Epithelial cell of prostate (primary cell): ENCODE results near the gene ZNF501.

Experiments
- DNase-seq: peaks from one replicate; pipeline ENCODE4 v3.0.0-alpha.2; 2011; ENCODE audit warnings: low read depth, low spot score
- H3K27ac ChIP-seq: fragments of 450-650 bp; 2 replicates; pipeline ENCODE4 v1.5.1; 2017; ENCODE audit warnings: mild to moderate bottlenecking

The ZNF501 gene

DNA sequence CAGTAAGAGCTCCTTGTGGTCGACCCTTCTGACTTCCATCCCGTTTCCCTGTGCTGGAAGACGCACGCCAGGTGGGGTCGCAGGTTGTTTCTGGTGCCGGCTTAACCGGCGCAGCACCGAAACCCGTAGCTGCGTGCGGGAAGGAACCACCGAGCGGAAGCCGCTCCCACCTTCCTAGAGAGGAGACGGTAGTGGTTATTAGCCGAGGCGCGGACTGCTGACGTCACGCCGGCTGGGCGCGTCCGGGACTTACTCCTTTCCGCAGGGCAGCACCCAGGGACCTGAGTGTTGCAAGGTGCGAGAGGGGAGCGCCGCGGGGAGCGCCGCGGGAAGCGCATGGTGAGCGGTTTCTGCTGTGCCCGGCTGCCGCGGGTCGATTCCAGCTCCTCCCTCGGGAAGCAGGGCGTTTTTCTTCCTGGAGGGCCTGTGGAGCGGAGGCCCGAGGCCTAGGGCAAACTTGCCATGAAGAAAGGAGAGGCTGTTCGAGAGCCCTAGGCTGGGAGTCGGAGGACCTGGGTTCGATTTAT is at the start of gene ZNF501:
TSS of gene ZNF501 (plus strand) at position 252 of the 527 bp plus-strand sequence. CDS start 4,787 bp downstream, outside the sequence.
- peak within 1 kb of the TSS; percentile 48 for H3K27ac ChIP-seq
- peak; percentile 77 for DNase-seq

DNA sequence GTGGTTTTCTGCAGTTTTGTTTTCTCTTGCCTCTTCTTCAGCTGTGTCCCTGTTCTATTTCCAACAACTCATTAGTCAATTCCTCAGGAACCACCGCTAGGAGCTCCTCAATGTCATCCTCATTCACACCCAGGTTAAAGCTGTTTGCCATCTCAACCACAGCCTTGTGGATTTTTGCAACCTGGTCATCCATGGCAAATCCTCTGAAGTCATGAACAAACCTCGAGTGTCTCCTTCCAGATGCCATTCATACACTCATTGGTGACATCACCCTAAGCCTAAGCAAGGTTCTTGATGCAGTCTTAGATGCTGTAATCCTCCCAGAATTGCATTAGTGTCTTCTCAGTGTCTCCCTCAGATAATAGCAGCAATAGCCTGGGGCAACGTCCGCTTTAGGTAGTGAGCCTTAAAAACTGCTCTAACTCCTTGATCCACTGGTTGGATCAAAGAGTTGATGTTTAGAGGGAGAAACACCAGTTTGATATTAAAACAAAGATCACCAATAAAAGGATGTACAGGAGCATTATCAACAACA is 48.4 kb upstream of the ZNF501 start:
- no peak overlapping the region for H3K27ac ChIP-seq
- DNase-seq, result no peak

DNA sequence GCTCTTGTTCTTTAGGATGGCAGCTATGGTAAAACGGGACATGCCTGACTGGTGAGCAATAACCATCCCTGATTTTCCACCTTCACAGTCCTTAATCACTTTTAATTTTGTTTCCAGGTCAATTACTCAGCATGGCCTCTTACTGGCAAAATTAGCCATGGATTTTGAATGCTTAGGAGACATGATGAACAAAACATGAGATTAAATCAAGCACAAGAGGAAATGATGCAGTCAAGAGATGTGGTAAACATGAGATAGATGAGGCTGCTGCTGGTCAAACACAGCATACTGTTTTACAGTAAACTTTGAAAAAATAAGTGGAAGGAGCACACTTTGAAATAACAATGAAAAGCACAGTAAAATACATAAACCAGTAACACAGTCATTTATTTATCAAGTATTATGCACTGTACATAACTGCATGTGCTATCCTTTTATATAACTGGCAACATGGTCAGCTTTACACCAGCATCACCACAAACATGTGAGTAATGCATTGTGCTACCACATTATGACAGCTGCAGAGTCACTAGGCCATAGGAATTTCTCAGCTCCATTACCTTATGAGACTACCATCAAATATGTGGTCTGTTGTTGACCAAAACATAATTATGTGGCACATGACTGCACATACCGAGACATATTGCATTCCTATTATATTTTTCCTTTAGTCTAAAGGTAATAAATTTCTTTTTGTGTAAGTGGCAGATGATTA is 47.1 kb upstream of the ZNF501 start:
- DNase-seq, result no peak
- no peak overlapping the region for H3K27ac ChIP-seq

DNA sequence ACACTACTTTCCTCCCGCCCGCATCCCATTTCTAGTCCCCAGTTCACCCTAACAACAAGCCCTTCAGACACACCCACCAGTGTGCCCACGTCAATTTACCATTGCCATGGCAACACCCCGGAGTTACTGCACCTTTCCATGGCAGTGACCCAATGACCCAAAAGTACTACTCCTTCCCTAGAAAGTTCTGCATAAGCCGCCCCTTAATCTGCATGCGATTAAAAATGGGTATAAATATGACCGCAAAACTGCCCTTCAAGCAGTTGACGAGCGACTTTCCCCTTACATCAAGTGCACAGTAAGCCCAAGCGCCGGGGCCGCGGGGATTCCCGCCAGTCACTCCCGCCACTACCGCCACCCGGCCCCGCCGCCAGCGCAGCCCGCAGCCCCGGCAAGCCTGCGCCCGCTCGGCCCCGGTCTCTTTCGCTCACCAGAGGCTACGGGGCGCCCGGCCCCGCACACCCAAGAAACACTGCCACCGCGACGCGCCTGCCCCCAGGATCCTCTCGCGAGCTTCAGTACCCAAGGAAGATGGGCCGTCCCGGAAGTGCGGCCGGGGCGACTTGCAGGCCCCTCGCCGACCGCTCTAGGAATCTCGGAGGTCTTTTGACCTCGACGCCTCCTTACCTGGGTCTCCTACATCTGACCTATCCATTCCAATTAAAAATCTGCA is 44.2 kb upstream of the ZNF501 start:
- no peak overlapping the region for H3K27ac ChIP-seq
- peak; percentile 36 for DNase-seq

DNA sequence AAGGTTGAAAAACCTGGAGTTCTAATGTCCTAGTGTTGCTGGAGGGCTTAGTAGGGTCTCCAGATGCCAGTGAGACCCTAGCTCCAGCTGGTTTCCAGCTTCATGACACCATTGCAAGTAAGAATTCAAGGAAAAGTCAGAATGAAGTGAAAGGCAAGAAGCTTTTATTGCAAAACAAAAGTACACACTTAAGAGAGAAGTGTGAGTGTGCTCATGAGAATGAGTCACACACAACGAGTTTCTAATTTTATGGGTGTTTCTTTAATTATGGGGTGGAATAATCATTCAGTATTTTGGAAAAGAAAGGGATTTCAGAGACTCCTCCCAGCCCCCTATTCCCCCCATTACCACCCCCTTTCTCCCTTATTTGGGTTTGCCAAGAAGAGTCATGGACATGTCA is 41.5 kb upstream of the ZNF501 start:
- no peak for DNase-seq
- no peak overlapping the region for H3K27ac ChIP-seq

DNA sequence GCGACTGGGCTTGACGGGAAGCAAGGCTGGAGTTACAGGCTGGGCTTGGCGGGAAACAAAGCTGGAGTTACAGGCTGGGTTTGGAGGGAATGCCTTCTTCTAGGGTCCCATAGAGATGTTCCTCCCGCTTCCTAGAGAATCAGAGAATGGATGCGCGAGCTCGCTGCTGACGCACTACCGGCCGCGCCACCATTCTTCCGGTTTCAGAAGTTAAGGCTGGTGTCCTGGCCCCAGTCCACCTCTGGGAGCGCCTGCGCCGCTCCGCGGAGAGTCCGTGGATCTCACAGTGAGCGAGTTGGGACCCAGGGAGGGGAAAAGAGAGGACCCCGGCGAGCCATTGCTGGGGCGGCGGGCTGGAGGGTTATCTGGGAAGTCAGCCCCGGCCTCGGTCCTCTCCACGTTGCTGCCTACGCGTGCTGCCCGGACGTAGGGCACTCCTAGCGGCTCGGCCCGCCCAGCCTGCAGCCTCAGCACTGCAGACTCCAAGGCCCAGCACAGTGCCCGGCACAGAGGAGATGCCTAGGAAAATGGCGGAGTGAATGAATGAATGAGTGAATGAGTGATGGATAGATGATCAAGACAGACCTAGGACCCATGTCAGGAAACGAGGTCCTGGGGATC is 16.9 kb upstream of the ZNF501 start, which contains the start of gene ZNF502:
TSS of gene ZNF502 (plus strand) at position 206 of the 621 bp plus-strand sequence. CDS start 7,602 bp downstream, outside the sequence.
- peak; percentile 24 for DNase-seq
- H3K27ac ChIP-seq, result peak within 1 kb of the TSS; percentile 52

DNA sequence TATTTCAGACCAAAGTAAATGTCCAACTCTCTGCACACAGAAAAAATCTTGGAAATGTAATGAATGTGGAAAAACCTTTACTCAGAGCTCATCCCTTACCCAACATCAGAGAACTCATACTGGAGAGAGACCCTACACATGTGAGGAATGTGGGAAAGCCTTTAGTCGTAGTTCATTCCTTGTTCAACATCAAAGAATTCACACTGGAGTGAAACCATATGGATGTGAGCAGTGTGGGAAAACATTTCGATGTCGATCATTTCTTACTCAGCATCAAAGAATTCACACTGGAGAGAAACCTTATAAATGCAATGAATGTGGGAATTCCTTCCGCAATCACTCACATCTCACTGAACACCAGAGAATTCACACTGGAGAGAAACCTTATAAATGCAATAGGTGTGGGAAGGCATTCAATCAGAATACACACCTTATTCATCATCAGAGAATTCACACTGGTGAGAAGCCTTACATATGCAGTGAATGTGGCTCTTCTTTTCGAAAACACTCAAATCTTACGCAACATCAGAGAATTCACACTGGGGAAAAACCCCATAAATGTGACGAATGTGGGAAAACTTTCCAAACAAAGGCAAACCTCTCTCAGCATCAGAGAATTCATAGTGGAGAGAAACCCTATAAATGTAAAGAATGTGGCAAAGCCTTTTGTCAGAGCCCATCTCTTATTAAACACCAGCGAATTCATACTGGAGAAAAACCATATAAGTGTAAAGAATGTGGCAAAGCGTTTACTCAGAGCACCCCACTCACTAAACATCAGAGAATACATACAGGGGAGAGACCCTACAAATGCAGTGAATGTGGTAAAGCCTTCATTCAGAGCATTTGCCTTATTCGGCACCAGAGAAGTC is 8.0 kb upstream of the ZNF501 start:
- no peak overlapping the region for H3K27ac ChIP-seq
- no peak for DNase-seq

DNA sequence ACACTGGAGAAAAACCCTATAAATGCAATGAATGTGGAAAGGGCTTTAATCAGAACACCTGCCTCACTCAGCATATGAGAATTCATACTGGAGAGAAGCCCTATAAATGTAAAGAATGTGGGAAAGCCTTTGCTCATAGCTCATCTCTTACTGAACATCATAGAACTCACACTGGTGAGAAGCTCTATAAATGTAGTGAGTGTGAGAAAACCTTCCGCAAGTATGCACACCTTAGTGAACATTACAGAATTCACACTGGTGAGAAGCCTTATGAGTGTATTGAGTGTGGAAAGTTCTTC is 7.4 kb upstream of the ZNF501 start:
- DNase-seq, result no peak
- no peak overlapping the region for H3K27ac ChIP-seq

DNA sequence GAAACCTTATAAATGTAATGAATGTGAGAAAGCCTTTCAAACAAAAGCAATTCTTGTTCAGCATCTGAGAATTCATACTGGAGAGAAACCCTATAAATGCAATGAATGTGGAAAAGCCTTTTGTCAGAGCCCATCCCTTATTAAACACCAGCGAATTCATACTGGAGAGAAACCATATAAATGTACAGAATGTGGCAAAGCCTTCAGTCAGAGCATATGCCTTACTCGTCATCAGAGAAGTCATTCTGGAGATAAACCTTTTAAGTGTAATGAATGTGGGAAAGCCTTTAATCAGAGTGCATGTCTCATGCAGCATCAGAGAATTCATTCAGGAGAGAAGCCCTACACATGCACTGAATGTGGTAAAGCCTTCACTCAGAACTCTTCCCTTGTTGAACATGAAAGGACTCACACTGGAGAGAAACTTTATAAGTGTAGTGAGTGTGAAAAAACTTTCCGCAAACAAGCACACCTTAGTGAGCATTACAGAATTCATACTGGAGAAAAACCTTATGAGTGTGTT is 5.3 kb downstream of the ZNF501 start:
- H3K27ac ChIP-seq, result no peak overlapping the region
- DNase-seq, result no peak

DNA sequence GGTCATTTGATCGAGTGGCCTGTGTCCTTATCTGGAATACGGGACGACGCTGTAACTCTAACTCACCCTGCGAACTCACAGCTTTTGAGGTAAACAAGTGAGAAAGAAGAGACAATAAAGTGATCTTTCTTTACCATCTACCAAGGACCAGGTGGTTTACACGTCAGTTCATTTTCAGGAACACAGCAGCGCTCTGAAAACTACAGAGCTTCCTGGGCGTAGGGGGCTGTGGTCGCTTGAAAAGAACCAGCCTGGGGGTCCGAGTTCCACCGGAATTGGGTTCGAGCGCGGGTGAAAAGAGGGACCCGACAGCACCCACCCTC is 31.6 kb downstream of the ZNF501 start:
- DNase-seq, result no peak
- peak overlapping the region; percentile 41 for H3K27ac ChIP-seq

DNA sequence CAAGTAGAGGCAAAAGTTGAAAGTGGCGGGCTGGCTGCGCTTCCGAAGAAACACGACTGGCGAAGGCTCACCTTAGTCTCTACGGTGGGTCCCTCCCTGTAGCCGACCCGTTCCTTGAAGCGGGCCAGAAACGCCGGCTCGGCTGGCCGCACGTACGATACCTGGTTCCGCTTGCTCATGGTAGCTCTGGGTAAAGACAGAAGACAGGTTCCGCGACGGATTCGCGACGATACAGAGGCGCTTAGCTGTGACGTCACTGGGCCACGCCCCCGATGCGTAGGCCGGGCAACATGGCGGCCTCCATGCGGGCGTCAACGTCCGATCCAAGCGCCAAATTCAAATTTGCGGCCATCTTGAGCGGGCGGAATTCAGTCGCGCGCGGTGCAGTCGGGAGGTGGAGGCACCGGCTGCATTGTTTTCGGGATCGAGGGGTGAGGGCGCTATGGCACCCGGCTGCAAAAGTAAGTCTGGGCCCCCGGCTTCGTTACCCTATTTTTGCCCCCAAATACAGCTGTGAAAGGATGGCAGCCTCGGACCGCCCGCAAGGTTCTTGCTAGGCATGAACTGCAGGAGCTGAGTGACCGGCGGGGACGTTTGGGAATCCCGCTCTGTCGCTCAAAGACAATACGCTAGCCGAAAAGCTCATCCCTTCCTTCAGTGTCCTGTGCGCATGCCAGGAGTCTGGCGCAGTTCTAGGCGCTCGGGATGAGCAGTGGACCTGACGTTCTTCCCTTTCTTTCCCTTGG is 32.2 kb downstream of the ZNF501 start, which contains the start of the genes KIAA1143 and KIF15:
TSS of gene KIAA1143 (minus strand) at position 196 of the 746 bp plus-strand sequence. CDS start at position 179, 17 bp downstream.
TSS of gene KIF15 (plus strand) at position 371 of the 746 bp plus-strand sequence. CDS start at position 443, 72 bp downstream.
- H3K27ac ChIP-seq, result peak within 1 kb of the TSS; percentile 41
- peak; percentile 79 for DNase-seq

DNA sequence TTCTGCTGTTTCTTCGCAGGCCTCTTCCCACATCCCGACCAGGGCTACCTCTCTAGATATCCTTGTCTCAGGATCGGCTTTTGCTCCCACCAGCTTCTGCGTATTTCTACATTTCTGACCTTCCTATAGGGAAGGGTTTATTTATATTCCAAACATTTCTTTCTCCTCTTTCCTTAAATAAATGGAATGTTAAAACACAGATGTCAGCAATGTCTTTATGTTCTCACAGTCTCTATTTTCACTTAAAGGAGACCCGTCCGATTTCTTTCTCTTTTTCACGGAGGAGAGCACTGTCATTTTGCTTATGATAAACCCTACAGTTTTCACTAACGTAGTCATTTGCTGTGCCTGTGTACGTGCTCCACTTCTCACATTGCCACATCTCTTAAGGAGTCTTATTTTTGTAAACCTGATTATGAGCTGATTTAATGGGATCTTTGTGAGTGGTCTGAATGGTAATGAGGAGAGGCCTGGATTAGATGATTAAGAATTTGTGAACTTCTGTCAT is 32.8 kb downstream of the ZNF501 start:
- H3K27ac ChIP-seq, result peak overlapping the region; percentile 5
- no peak for DNase-seq

DNA sequence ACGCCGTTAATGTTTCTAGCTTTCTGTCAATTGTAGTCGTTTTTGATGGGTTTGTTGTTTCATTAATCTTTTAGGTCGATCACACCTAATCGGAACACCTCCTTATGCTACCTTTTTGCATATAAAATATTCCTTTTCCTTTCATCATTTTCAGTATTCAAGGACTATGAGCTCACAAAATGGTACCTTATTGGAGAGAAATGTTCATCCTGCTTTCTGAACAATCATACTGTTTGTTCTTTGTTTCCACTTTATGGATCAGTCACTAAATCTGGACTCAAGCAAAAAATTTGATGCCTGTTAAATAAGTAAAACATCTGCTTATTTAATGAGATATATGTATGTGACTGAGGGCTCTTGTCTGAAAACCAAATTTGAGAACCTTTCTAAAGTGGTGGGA is 33.3 kb downstream of the ZNF501 start:
- DNase-seq, result no peak
- no peak overlapping the region for H3K27ac ChIP-seq

DNA sequence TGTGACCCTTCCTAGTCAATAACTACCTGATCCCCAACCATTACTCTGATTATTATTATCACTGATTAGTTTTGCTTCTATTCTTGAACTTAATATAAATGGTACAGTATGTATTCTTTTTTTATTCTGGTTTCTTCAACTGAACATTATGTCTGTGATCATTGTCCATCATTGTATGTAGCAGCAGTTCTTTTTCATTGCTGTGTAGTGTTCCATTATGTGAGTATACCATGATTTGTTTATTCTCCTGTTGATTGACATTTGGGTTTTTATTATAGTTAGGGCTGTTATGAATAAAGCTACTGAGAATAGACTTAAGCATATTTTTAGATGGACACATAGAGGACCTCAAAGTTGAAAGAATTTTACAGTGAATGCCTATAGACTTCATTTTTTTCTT is 34.8 kb downstream of the ZNF501 start:
- no peak overlapping the region for H3K27ac ChIP-seq
- no peak for DNase-seq

DNA sequence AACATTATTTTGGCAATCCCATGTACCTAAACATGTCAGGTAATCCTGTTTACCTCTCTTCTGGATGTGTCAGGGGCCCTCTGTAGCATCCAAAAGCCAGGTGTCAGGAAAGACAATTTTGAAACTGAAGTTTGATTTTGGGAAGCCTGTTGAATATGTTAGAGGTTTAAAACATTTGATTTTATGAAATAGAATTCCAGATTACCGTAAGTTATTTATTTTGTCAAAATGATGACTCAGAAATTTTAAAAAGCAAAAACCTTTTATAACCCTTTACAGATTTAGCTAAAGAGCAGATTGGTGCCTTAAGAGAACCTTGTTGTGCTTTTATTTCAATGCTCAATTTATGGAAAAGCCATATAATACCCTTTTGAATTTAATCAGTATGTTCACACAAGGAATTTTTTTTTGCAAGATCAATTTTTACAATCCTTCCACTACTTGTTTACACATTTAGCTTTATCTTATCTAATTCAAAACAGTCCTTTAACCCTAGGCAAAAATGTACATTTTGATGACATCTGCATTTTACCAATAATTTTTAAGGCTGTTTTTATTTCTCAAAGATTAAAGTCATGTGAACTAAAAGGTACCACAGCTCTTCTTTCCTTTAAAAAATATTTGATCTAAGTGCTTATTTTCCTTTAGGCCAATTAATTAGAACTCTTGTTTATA is 42.1 kb downstream of the ZNF501 start:
- no peak overlapping the region for H3K27ac ChIP-seq
- no peak for DNase-seq

DNA sequence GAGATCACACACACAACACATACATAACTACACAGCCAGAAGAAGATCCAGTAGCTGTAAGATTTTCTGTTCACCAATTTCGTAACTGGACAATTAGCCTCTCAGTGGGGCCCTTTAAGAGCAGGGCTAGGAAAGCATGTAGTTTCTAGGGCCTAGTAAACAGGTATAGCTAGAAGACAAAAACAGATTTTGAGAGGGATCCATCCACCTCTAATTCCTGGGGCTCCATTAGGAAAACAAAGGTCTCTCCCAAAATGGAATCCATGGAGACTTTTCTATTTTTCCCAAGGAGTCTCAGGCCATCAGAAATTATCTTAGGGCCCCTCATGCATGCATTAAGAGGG is 42.6 kb downstream of the ZNF501 start:
- DNase-seq, result no peak

DNA sequence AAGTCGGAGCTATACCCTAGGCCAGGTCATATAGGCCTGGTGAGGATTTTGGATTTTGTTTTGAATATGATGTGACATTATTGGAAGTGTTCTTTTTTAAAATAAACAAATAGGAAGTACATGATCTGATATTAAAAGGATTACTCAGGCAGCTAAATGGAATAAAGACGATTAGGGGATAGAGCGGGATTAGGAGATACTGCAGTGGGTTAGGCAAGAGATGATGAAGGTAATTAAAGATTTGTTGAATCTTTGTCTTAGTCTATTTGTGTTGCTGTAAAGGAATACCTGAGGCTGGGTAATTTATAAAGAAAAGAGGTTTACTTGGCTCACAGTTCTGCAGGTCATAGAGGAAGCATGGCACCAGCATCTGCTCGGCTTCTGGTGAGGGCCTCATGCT is 53.5 kb downstream of the ZNF501 start:
- no peak for DNase-seq

More for the DNA sequence above, 42.6 kb downstream of the ZNF501 start:
- no peak overlapping the region for H3K27ac ChIP-seq

More for the DNA sequence above, 53.5 kb downstream of the ZNF501 start:
- no peak overlapping the region for H3K27ac ChIP-seq
